ENCODE measurements around the gene CPLANE2.
A peak's percentile ranks its signal among the peaks of the same experiment; 100 is the strongest.
"Not testable (repeated sequence)": the region's sequence is repeated elsewhere in the genome, so short reads cannot be mapped to it uniquely, and the experiment has no call there.

CPLANE2 gene

DNA sequence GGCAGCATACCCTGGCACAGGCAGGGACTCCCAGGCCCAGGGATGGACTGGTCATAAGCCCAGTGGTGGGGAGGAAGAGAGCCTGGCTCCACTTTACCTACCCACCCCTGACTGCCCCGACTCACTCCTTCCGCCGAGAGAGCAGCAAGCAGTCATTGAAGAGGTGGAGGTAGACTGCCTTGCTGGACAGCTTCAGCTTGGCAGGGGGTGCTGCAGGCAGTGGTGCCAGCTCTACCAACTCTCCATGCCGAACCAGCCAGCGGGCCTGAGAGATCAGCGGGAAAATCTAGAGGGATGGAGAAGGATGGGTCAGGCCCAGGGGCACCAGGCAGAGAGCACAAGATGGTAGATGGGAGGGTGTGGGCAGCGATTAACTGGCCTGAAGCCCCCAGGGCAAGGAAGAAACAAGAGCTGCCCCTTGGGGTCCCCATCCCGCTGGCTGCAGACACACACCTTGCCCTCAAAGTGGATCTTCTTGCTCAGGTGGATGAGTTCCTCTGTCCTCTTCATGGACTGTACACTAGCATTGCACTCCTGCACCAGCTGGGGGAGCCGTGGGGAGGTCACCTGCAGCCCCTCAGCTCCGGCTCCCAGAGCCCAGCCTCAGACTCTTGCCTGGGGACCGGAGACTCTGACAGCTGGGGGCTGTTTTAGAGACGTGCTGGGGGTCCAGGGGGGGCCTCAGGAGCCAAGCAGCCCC is 32.2 kb downstream of the CPLANE2 start:
- peak overlapping the region; percentile 63 for H3K4me3 Mint-ChIP-seq
- CTCF ChIA-PET, result interaction anchor here (0.6 to 7.5 kb wide), 13 partner anchors 13 to 172 kb away, joined by 3 to 53 read pairs (median 4); partner anchors contain the start of gene CPLANE2
- peak; percentile 63 for DNase-seq
- no peaks in the 10 kb centered on the region for H3K27me3 Mint-ChIP-seq
- H3K27ac Mint-ChIP-seq, result no peak overlapping the region
- no peaks in the 10 kb centered on the region for H3K9me3 Mint-ChIP-seq
- H3K4me1 Mint-ChIP-seq, result peaks cover 19% of the 10 kb centered on the region
- peaks cover 5% of the 10 kb centered on the region for H3K36me3 Mint-ChIP-seq

DNA sequence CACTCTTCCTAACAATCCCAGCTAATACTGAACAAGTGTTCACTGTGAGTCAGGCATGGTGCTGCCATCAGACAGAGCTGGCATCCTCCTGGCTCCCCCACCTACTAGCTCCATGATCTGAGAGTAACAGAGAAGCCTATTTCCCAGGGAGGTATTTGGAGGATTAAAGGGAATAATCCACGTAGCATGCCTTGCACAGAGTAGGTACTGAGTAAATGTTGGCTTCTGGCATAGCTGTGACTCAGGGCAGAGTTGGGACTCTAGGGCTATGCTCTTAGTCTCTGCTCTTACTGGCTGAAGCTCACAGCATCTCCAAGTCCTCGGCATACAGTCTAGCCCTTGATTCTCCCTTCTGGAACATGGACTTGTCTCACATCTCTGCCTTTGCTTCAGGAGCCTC is 32.8 kb downstream of the CPLANE2 start:
- Mint-ChIP-seq H3K4me3 (no peak overlapping the region), H3K9me3 (no peaks in the 10 kb centered on the region), H3K27ac (no peak overlapping the region), H3K27me3 (no peaks in the 10 kb centered on the region), H3K4me1 (peaks cover 22% of the 10 kb centered on the region), H3K36me3 (peaks cover 5% of the 10 kb centered on the region)
- CTCF ChIA-PET, result interaction anchor here (0.6 to 7.5 kb wide), 10 partner anchors 13 to 172 kb away, joined by 3 to 53 read pairs (median 4); no protein-coding TSS in a partner anchor
- no peak for DNase-seq

DNA sequence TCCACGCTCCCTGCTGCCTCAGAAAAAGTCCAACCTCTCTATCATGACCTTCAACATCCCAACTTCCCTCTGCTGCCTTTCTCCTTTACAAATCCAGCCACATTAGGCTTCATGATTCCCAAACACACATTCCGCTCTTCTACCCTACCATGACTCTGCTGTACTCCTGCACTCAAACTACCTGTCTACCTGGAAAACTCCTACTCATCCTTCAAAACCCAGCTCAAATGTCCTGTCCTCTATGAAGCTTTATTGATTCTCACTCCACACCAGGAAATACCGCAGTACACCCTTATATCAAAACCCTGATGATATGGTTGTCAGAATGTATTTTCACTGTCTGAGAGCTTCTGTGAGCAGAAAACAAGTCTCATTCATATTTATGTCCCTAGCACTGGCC is 33.4 kb downstream of the CPLANE2 start:
- no peak overlapping the region for H3K4me3 Mint-ChIP-seq
- H3K36me3 Mint-ChIP-seq, result peaks cover 5% of the 10 kb centered on the region
- H3K9me3 Mint-ChIP-seq, result no peaks in the 10 kb centered on the region
- H3K27ac Mint-ChIP-seq, result no peak overlapping the region
- CTCF ChIA-PET, result interaction anchor here (0.8 to 7.5 kb wide), 8 partner anchors 11 to 160 kb away, joined by 3 to 53 read pairs (median 5); no protein-coding TSS in a partner anchor
- DNase-seq, result no peak
- H3K4me1 Mint-ChIP-seq, result peaks cover 23% of the 10 kb centered on the region
- no peaks in the 10 kb centered on the region for H3K27me3 Mint-ChIP-seq

DNA sequence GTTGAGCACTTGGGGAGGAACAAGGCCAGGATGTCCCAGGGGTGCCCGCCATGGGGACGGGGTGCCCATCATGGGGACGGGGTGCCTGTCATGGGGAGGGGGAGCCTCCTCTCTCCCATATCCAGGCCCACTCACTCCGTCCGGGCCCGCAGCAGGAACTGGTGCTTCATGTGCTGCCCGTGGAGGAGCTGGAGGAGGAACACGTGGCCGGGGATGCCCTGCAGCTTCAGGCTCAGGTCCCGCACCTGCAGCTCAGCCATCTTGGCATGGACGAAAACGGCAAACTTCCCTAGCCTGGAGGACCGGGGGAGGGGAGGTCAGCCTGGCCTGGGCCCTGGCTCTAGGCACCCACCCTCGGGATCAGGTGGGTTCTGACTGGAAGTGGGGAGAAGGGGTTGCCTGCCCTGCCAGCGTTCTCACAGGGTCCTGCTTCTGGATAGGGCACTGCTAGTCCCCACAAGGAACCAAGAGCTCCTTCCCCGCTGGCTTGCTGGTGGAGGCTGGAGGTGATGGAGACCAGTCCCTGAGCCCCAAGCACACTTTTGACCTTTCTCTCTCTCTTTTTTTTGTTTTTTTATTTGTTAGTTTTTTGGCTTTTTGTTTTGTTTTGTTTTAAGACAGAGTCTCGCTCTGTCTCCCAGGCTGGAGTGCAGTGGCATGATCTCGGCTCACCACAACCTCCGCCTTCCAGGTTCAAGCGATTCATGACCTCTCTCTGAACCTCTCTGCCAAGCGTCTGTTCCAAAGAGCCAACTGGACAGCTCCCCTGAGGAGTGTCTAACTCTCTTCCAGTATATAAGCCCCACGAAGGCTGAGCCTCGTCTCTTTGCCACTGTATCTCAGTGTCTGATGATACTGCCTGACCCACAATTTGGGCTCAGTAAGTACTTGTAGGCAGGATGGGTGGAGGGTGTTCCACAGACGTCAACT is 34.4 kb downstream of the CPLANE2 start:
- no peaks in the 10 kb centered on the region for H3K9me3 Mint-ChIP-seq
- H3K27ac Mint-ChIP-seq, result no peak overlapping the region
- H3K36me3 Mint-ChIP-seq, result peaks cover 5% of the 10 kb centered on the region
- CTCF ChIA-PET, result interaction anchor here (0.8 to 7.5 kb wide), 5 partner anchors 10 to 161 kb away, joined by 3 to 53 read pairs (median 5); no protein-coding TSS in a partner anchor
- H3K27me3 Mint-ChIP-seq, result no peaks in the 10 kb centered on the region
- DNase-seq, result no peak
- H3K4me3 Mint-ChIP-seq, result no peak overlapping the region
- H3K4me1 Mint-ChIP-seq, result peaks cover 23% of the 10 kb centered on the region

DNA sequence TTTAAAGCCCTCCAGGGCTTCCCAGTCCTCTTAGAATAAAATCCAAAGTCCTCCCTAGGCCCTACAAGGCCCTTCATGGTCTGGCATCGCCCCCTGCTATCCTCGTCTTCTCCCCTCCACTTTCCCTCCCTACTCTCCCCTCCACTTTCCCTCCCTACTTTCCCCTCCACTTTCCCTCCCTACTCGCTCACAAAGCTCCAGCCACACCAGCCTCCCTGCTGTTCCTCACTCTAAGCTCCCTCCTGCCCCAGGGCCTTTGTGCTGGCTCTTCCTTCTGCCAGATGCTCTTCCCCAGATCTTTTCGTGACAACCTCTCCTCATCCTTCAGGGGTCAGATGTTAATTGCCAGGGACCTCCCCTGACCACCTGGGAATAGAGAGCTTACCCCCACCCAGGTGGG is 37.3 kb downstream of the CPLANE2 start:
- Mint-ChIP-seq H3K9me3 (no peaks in the 10 kb centered on the region), H3K4me1 (peaks cover 5% of the 10 kb centered on the region), H3K36me3 (peaks cover 4% of the 10 kb centered on the region), H3K27ac (no peak overlapping the region), H3K4me3 (no peak overlapping the region), H3K27me3 (peaks cover 1% of the 10 kb centered on the region)
- CTCF ChIA-PET, result interaction anchor here (1.1 to 7.5 kb wide), 2 partner anchors 44 to 115 kb away, joined by 5 to 53 read pairs; no protein-coding TSS in a partner anchor
- no peak for DNase-seq

DNA sequence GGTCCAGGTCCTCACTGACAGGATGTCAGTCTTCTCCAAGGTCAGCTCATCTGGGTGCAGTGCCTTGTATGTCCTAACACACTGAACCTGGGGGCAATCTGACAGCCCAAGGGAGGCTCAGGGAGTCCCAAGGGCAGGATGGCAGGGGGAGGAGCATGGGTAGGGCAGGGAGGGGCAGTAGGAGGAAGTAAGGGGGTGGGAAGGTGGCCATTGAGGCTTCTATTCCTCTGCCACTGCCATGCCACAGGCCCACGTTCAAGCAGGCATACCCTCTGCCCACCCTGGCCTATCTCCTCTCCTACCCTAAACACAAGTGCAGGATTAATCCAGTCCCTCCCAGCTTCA is 37.9 kb downstream of the CPLANE2 start:
- CTCF ChIA-PET, result interaction anchor here (7.5 kb wide), 1 partner anchor 45 kb away, joined by 53 read pairs; no protein-coding TSS in a partner anchor

DNA sequence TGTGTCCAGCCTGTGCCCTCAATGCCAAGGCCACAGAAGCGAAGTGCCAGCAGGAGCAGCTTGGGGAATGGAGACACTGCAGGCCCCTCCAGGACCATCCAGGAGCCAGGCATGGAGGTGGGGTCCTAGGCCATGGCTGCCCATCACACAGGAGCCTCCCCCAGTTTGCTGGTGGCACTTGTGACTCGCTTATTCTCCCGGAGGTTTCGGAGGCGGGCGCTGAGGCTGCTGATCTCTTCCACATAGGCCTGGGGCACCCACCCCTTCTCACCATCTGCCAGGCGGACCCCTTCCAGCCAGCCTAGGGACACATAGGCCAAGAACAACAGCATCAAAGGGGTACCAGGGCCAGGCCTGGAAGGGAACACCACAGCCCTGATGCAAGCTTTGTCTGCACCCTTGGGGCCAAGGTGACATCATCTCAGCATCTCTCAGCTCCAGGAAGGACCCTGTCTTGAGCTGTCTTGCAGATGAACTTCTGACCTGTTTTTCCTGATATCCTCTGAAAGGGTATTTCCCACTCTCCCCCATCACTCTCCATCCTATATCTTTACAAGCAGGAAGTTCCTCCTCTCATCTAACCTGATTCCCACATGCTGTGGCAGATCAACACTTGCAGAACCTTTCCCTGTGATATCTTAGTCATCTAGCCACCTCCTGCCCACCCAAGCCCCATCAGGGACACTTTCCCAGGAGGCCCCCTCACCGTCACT is 38.4 kb downstream of the CPLANE2 start:
- no peak for DNase-seq
- no peak overlapping the region for H3K4me3 Mint-ChIP-seq
- no peak overlapping the region for H3K27ac Mint-ChIP-seq
- H3K4me1 Mint-ChIP-seq, result peaks cover 4% of the 10 kb centered on the region
- CTCF ChIA-PET, result interaction anchor here (7.5 kb wide), 1 partner anchor 45 kb away, joined by 53 read pairs; no protein-coding TSS in a partner anchor
- peaks cover 4% of the 10 kb centered on the region for H3K36me3 Mint-ChIP-seq
- peaks cover 6% of the 10 kb centered on the region for H3K27me3 Mint-ChIP-seq
- no peaks in the 10 kb centered on the region for H3K9me3 Mint-ChIP-seq

More for the DNA sequence above, 37.9 kb downstream of the CPLANE2 start:
- no peak for DNase-seq
- Mint-ChIP-seq H3K9me3 (no peaks in the 10 kb centered on the region), H3K27me3 (peaks cover 6% of the 10 kb centered on the region), H3K27ac (no peak overlapping the region), H3K36me3 (peaks cover 4% of the 10 kb centered on the region), H3K4me1 (peaks cover 4% of the 10 kb centered on the region), H3K4me3 (no peak overlapping the region)

DNA sequence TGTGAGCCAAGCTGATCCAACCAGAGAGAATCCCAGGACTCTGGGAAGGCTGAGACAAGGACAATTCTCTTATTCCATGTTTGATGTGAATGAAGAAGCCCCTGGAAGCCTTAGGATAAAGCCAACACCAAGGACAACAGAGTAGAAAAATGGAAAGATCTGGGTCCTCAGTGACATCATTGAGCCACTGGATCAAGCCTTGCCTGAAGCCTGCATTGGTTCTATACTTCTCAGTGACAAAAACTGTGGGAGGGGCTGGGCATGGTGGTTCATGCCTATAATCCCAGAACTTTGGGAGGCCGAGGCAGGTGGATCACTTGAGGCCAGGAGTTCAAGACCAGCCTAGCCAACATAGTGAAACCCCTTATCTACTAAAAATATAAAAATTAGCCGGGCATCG is 40.1 kb downstream of the CPLANE2 start:
- Mint-ChIP-seq H3K4me1 (peaks cover 4% of the 10 kb centered on the region), H3K27ac (no peak overlapping the region), H3K9me3 (no peaks in the 10 kb centered on the region), H3K27me3 (peaks cover 6% of the 10 kb centered on the region), H3K36me3 (no peaks in the 10 kb centered on the region), H3K4me3 (no peak overlapping the region)
- CTCF ChIA-PET, result interaction anchor here (1.5 kb wide), 1 partner anchor 111 kb away, joined by 5 read pairs; no protein-coding TSS in a partner anchor
- no peak for DNase-seq

DNA sequence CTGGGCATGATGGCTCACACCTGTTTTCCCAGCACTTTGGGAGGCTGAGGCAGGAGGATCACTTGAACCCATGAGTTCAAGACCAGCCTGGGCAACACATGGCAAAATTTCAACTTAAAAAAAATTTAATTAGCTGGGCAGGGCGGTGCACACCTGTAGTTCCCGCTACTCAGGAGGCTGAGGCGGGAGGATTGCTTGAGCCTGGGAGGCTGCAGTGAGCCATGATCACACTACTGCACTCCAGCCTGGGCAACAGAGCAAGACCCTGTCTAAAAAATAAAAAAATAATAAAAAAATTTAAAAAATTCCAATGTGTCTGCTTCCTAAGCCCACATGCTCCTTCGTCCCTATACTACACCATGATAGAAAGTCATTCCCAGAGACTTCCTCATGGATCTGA is 40.8 kb downstream of the CPLANE2 start:
- CTCF ChIA-PET, result interaction anchor here (1.5 kb wide), 1 partner anchor 110 kb away, joined by 5 read pairs; no protein-coding TSS in a partner anchor
- H3K27me3 Mint-ChIP-seq, H3K4me3 Mint-ChIP-seq, H3K9me3 Mint-ChIP-seq, H3K36me3 Mint-ChIP-seq, DNase-seq, H3K4me1 Mint-ChIP-seq, H3K27ac Mint-ChIP-seq: not testable (repeated sequence)

DNA sequence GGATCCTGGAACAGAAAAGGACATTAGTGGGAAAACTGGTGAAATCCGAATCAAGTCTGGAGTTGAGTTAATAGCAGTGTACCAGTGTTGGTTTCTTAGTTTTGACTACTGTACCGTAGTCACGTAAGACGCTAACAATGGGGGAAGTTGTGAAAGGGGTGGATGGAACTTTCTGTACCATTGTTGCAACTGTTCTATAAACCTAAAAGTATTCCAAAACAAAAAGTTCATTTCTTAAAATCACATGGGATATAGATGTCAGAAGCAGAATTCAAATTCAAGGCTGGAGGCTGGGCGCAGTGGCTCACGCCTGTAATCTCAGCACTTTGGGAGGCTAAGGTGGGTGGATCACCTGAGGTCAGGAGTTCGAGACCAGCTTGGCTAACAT is 41.5 kb downstream of the CPLANE2 start:
- Mint-ChIP-seq H3K36me3 (no peaks in the 10 kb centered on the region), H3K27ac (no peak overlapping the region), H3K4me1 (peaks cover 4% of the 10 kb centered on the region), H3K4me3 (no peak overlapping the region), H3K27me3 (peaks cover 11% of the 10 kb centered on the region), H3K9me3 (no peaks in the 10 kb centered on the region)
- DNase-seq, result no peak
- CTCF ChIA-PET, result interaction anchor here (1.5 kb wide), 1 partner anchor 109 kb away, joined by 5 read pairs; no protein-coding TSS in a partner anchor

DNA sequence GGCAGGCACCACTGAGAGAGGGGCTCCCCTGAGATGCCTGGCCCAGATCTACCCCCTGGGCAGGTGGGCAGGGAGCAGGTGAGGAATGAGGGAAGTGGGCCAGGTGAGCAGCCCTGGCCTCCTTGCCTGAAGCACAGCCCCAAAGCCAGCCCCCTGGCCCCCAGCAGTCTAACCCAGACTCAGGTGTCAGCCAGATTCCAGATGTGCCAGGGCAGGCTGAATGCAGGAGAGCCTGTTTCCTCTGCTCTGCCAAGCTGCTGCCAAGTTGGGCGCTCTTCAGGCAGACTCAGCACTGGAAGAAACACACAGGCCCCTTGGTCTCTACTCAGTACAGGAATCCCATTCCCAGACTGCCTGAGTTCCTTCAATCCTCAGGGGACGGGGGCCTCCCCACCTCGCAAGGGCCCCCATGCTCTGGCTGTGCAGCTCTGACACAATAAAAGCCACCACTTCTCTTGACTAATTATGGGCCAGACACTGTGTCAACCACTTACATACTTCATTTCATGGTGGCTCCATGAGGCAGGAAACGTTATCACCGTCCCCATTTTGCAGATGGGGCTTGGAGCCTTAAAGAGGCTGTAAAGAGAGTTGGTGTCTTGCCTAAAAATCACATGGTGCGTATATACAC is 45.0 kb downstream of the CPLANE2 start:
- no peak overlapping the region for H3K27ac Mint-ChIP-seq
- CTCF ChIA-PET, result interaction anchor here (1.5 to 11.3 kb wide), 2 partner anchors 11 to 112 kb away, joined by 3 to 275 read pairs; no protein-coding TSS in a partner anchor
- no peak for DNase-seq
- no peaks in the 10 kb centered on the region for H3K36me3 Mint-ChIP-seq
- H3K4me1 Mint-ChIP-seq, result no peaks in the 10 kb centered on the region
- no peak overlapping the region for H3K4me3 Mint-ChIP-seq
- H3K9me3 Mint-ChIP-seq, result no peaks in the 10 kb centered on the region
- peaks cover 30% of the 10 kb centered on the region for H3K27me3 Mint-ChIP-seq

DNA sequence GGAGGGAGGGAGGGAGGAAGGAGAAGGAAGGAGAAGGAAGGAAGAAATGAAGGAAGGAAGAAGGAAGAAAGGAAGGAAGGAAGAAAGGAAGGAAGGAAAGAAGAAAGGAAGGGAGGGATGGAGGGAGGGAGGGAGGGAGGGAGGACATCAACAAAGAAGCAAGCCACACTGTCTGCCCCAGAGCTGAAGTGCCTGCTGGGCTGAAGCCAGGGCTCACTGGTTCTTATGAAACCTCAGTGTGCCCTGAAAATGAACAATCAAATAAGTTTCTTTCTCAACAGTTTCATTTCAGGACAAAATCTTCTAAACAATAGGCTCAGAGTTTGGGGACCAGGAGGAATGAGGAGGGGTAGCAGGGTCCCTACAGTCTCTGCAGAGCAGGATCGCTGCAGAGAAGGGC is 45.7 kb downstream of the CPLANE2 start:
- H3K36me3 Mint-ChIP-seq, result no peaks in the 10 kb centered on the region
- no peaks in the 10 kb centered on the region for H3K9me3 Mint-ChIP-seq
- H3K27ac Mint-ChIP-seq, result no peak overlapping the region
- H3K4me1 Mint-ChIP-seq, result no peaks in the 10 kb centered on the region
- CTCF ChIA-PET, result interaction anchor here (0.9 to 11.3 kb wide), 3 partner anchors 12 to 111 kb away, joined by 3 to 275 read pairs (median 3); no protein-coding TSS in a partner anchor
- H3K27me3 Mint-ChIP-seq, result peaks cover 30% of the 10 kb centered on the region
- no peak overlapping the region for H3K4me3 Mint-ChIP-seq
- DNase-seq, result no peak

DNA sequence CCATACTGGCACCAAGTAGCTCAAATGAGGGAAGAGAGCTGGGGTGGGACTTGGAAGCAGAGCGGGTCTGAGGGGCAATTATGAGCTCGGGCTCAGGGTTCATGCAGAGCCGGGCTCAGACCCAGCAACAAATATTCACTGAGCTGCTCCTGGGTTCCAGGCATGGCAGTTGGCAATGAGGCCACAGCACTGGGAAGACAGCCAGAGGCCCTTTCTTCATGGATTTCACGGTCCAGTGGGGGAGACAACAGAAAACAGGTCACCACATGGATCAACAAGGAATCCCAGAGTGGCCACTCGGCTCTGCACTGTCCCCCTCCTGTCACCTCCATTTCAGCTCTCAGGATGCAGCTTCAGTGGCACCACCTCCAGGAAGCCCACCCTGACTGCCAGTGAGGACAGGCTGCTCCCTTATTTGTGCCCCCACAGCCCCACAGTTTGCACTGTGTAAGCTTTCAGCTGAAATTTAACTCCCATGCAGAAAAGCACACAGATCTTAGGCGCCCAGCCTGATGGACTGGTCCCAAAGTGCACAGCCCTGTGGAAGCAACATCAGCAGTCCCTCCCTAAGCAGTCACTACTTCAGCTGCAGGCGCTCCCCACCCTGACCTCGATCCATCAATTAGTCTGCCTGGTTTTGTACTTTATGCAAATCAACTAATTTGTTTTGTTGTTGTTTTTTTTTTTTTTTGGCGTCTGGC is 46.9 kb downstream of the CPLANE2 start:
- no peaks in the 10 kb centered on the region for H3K9me3 Mint-ChIP-seq
- DNase-seq, result no peak
- no peaks in the 10 kb centered on the region for H3K4me1 Mint-ChIP-seq
- peaks cover 30% of the 10 kb centered on the region for H3K27me3 Mint-ChIP-seq
- no peaks in the 10 kb centered on the region for H3K36me3 Mint-ChIP-seq
- no peak overlapping the region for H3K27ac Mint-ChIP-seq
- CTCF ChIA-PET, result interaction anchor here (0.6 to 11.3 kb wide), 4 partner anchors 9 to 110 kb away, joined by 3 to 275 read pairs (median 3); no protein-coding TSS in a partner anchor
- H3K4me3 Mint-ChIP-seq, result no peak overlapping the region

All from activated naive CD4-positive, alpha-beta T cell treated with anti-CD3 and anti-CD28 coated beads, Interleukin-2, amount 10 ng/mL, durations not matched to agents 7 days and 5 days (primary cell).